Smooth muscle cell of the pulmonary artery (primary cell): ENCODE data around the gene ZNF281. TPM values are rescaled to one million over a fixed set of nuclear protein-coding genes. Genes with fewer than 3 reads are reported as not detected.

Experiments
- total RNA-seq: library from RNA; depleted of rRNA; stranded (reverse); fragments of >200 nt; gene quantifications from 2 replicates; pipeline ENCODE4 v1.2.3, GENCODE V29; 2014

Gene ZNF281, protein sequence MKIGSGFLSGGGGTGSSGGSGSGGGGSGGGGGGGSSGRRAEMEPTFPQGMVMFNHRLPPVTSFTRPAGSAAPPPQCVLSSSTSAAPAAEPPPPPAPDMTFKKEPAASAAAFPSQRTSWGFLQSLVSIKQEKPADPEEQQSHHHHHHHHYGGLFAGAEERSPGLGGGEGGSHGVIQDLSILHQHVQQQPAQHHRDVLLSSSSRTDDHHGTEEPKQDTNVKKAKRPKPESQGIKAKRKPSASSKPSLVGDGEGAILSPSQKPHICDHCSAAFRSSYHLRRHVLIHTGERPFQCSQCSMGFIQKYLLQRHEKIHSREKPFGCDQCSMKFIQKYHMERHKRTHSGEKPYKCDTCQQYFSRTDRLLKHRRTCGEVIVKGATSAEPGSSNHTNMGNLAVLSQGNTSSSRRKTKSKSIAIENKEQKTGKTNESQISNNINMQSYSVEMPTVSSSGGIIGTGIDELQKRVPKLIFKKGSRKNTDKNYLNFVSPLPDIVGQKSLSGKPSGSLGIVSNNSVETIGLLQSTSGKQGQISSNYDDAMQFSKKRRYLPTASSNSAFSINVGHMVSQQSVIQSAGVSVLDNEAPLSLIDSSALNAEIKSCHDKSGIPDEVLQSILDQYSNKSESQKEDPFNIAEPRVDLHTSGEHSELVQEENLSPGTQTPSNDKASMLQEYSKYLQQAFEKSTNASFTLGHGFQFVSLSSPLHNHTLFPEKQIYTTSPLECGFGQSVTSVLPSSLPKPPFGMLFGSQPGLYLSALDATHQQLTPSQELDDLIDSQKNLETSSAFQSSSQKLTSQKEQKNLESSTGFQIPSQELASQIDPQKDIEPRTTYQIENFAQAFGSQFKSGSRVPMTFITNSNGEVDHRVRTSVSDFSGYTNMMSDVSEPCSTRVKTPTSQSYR
- 31.8 and 34.9 TPM in 2 replicates for total RNA-seq

DNA sequence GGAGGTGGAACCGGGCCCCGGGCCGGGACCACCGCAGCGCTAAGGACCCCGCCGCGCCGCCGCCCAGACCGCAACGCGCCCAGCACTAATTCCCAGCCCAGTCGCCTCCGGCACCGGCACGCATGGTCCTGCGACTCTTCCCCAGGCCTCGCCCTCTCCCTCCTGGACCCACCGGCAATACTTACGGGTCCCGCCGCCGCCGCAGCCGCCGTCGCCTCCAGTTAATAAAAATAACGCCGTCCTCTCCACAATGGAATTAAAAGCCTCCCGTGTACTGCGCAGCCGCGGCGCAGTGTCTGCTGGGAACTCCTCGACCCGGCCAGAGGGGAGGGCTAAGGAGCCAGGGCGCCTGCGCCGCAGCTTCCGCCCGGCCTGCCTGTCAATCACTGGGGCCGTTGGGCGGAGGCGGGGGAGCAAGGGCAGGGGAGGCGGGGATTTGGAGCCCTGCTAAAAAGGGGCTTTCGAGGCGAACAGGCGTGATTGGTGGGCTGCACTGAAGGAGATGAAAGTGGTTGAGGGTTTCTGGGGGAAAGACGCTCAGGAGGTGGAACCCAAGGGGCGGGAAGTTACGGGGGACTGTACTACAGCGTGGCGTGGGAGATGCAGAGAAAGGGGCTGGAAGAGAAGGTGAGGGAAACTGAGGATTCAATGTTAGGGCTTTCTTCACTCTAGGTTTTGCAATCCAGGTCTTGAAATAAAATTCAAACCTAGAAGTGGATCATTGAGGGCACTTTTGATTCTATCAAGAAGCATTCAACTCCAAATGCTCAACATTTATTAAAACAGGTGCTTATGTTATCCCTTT, at the start of gene ZNF281:
TSS of gene ZNF281 (minus strand) at position 276 of the 805 bp plus-strand sequence. CDS start 331 bp downstream, outside the sequence.

Other genes with a start within 250 kb of the ZNF281 start
- gene KIF14, start 210.7 kb upstream of the ZNF281 start, total RNA-seq: 1.3 and 3.5 TPM in 2 replicates